ENCODE measurements around the gene BRCC3. TPM values are rescaled to one million over a fixed set of nuclear protein-coding genes. Genes with fewer than 3 reads are reported as not detected.

The BRCC3 gene
- total RNA-seq, 2 experiments from 2014 or later, result 12.6 to 12.8 TPM

- POLR2A ChIA-PET, result no interaction called here
- Histone ChIP-seq H3K27me3 (ENCODE audit: control insufficient read depth in 1 of 2, insufficient read depth in 2 of 2, low read length in 2 of 2) (no peaks in the 10 kb centered on the region), H3K27ac (ENCODE audit: low read depth in 1 of 2, low read length in 2 of 2) (no peak overlapping the region), H3K9me3 (ENCODE audit: control insufficient read depth in 1 of 2, insufficient read depth in 1 of 2, low read length in 2 of 2) (no peaks in the 10 kb centered on the region), H3K36me3 (ENCODE audit: insufficient read depth, low read length) (peaks cover 29% of the 10 kb centered on the region), H3K4me3 (ENCODE audit: low read length) (no peak overlapping the region), H3K4me1 (ENCODE audit: insufficient read depth, low read length) (no peaks in the 10 kb centered on the region)
- no peak for TF ChIP-seq CTCF (IDR thresholded peaks at IDR 0.05)
- H3K36me3 Mint-ChIP-seq (ENCODE audit: low read depth), result peaks cover 36% of the 10 kb centered on the region
- CTCF ChIA-PET, result no interaction called here
- DNase-seq (no peak), ATAC-seq (ENCODE audit: poor library complexity) (no peak)
- intact Hi-C loops (cut with DNase I, micrococcal nuclease), result no loop called here
- no peaks in the 10 kb centered on the region for H3K27me3 Mint-ChIP-seq
- H3K9me3 Mint-ChIP-seq, result no peaks in the 10 kb centered on the region
- no peak overlapping the region for H3K4me3 Mint-ChIP-seq
- H3K27ac Mint-ChIP-seq, result no peak overlapping the region
- no peaks in the 10 kb centered on the region for H3K4me1 Mint-ChIP-seq (ENCODE audit: low read depth)
Observed at GRCh38 chrX:155115174-155115819, 44.0 kb downstream of the BRCC3 start.

GRCh38 chrX:155127465-155127864 lies 56.2 kb downstream of the BRCC3 start:
- intact Hi-C loops (cut with DNase I, micrococcal nuclease), result no loop called here
- no peak for TF ChIP-seq CTCF (IDR thresholded peaks at IDR 0.05)

GRCh38 chrX:155127940-155128339 lies 56.6 kb downstream of the BRCC3 start:
- no peak overlapping the region for H3K27ac Mint-ChIP-seq
- intact Hi-C loops (cut with DNase I, micrococcal nuclease), result no loop called here
- no peak for TF ChIP-seq CTCF (IDR thresholded peaks at IDR 0.05)
- DNase-seq, result no peak
- H3K9me3 ChIP-seq (ENCODE audit: control insufficient read depth in 1 of 2, insufficient read depth in 1 of 2, low read length in 2 of 2), result peaks cover 7 to 10% of the 10 kb centered on the region in 2 experiments
- H3K4me3 Mint-ChIP-seq, result no peak overlapping the region
- H3K27me3 ChIP-seq (ENCODE audit: control insufficient read depth in 1 of 2, insufficient read depth in 2 of 2, low read length in 2 of 2), result no peaks in the 10 kb centered on the region
- no peaks in the 10 kb centered on the region for H3K4me1 ChIP-seq (ENCODE audit: insufficient read depth, low read length)
- peaks cover 23% of the 10 kb centered on the region for H3K36me3 Mint-ChIP-seq (ENCODE audit: low read depth)
- no peak overlapping the region for H3K4me3 ChIP-seq (ENCODE audit: low read length)
- H3K4me1 Mint-ChIP-seq (ENCODE audit: low read depth), result no peaks in the 10 kb centered on the region
- ChIA-PET CTCF (no interaction called here), POLR2A (no interaction called here)
- H3K27me3 Mint-ChIP-seq, result no peaks in the 10 kb centered on the region
- no peaks in the 10 kb centered on the region for H3K36me3 ChIP-seq (ENCODE audit: insufficient read depth, low read length)
- ATAC-seq (ENCODE audit: poor library complexity), result no peak
- H3K27ac ChIP-seq (ENCODE audit: low read depth in 1 of 2, low read length in 2 of 2), result no peak overlapping the region
- H3K9me3 Mint-ChIP-seq, result peaks cover 7% of the 10 kb centered on the region

More at GRCh38 chrX:155127465-155127864, 56.2 kb downstream of the BRCC3 start:
- H3K4me3 Mint-ChIP-seq, result no peak overlapping the region
- CTCF ChIA-PET, result no interaction called here
- Histone ChIP-seq H3K4me1 (ENCODE audit: insufficient read depth, low read length) (no peaks in the 10 kb centered on the region), H3K4me3 (ENCODE audit: low read length) (no peak overlapping the region), H3K27ac (ENCODE audit: low read depth in 1 of 2, low read length in 2 of 2) (no peak overlapping the region), H3K36me3 (ENCODE audit: insufficient read depth, low read length) (no peaks in the 10 kb centered on the region), H3K27me3 (ENCODE audit: control insufficient read depth in 1 of 2, insufficient read depth in 2 of 2, low read length in 2 of 2) (no peaks in the 10 kb centered on the region), H3K9me3 (ENCODE audit: control insufficient read depth in 1 of 2, insufficient read depth in 1 of 2, low read length in 2 of 2) (peaks cover 7 to 10% of the 10 kb centered on the region in 2 experiments)
- peaks cover 28% of the 10 kb centered on the region for H3K36me3 Mint-ChIP-seq (ENCODE audit: low read depth)
- POLR2A ChIA-PET, result no interaction called here
- peaks cover 7% of the 10 kb centered on the region for H3K9me3 Mint-ChIP-seq
- H3K4me1 Mint-ChIP-seq (ENCODE audit: low read depth), result no peaks in the 10 kb centered on the region
- H3K27ac Mint-ChIP-seq, result no peak overlapping the region
- no peaks in the 10 kb centered on the region for H3K27me3 Mint-ChIP-seq
- ATAC-seq (ENCODE audit: poor library complexity) (no peak), DNase-seq (no peak)
